GM12872 (cell line): ENCODE data around the gene SEMA4G.

Experiments used
- TF ChIP-seq, protein P1 (sequence below): IDR thresholded peaks from 3 replicates; pipeline ENCODE4 v1.5.1; 2011; ENCODE audit warnings: low read depth, mild to moderate bottlenecking, low read length, moderate library complexity; ENCODE audit not compliant: insufficient read depth

SEMA4G gene

DNA sequence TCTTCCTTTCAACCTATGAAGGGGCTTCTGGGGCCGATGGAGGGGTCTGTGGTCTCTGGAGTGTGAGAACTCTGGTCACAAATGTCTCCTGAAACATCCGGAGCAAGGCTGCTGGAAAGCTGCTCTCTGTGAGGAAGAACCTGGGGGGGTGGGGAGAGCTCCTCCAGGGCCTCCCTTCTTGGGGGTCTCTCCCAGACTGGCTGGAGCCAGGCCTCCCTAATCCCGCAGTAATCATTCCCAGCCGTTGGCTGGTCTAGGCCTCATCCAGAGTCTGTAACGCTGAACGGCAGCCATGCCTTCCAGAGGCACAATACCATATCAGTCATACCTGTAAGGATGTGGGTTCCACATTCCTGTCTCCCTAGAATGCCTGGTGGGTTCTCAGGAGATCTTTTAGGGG, 25.9 kb downstream of the SEMA4G start:
- TF ChIP-seq, protein P1, sequence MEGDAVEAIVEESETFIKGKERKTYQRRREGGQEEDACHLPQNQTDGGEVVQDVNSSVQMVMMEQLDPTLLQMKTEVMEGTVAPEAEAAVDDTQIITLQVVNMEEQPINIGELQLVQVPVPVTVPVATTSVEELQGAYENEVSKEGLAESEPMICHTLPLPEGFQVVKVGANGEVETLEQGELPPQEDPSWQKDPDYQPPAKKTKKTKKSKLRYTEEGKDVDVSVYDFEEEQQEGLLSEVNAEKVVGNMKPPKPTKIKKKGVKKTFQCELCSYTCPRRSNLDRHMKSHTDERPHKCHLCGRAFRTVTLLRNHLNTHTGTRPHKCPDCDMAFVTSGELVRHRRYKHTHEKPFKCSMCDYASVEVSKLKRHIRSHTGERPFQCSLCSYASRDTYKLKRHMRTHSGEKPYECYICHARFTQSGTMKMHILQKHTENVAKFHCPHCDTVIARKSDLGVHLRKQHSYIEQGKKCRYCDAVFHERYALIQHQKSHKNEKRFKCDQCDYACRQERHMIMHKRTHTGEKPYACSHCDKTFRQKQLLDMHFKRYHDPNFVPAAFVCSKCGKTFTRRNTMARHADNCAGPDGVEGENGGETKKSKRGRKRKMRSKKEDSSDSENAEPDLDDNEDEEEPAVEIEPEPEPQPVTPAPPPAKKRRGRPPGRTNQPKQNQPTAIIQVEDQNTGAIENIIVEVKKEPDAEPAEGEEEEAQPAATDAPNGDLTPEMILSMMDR = no peak

GRCh38 chr10:100996678-100997359, 27.5 kb downstream of the SEMA4G start:
- TF ChIP-seq, protein P1 = no peak

DNA sequence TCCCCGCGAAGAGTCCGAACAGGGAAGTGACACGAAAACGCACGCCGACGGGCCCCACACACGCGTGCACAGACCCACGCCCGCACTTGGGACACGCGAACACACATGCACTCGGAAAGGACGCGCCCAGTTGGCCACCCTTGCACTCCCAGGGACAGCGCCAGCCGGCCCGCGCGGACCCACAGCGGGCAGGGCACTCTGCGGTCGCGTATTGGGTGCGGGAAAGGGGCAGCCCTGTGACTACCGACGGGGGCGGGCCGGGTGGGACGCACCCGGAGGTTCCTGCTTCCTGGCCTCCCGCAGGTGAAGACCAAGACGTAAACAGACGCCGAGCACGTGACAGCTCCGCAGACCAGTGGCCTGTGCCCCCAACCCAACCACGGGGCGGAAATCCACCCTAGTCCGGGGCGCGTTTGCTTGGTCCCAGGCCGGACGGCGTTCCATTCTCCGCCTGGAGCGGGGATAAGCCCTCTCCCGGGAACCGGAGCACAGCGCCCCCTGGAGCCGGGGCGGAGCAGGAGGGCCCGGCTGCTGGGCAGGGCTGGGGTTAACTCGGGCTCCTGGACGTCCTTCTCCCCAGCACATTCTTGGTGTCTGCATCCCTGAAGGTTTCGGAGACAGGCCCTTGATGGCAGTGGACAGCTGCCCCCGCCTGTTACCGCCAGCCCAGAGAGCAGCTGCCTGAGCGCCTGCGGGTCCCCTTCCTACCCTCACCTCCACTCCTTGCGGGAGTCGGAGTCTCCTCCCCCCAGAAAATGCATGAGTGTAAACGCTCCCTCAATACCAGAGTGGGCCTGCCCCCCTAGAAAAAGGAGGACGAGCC, 28.3 kb downstream of the SEMA4G start:
- TF ChIP-seq, protein P1 = peak; percentile 90

GRCh38 chr10:100998183-100998990, 29.1 kb downstream of the SEMA4G start:
- TF ChIP-seq, protein P1 = no peak

- TF ChIP-seq, protein P1 = peak; percentile 81
These were observed 29.9 kb downstream of the SEMA4G start for GRCh38 chr10:100998991-100999741.

DNA sequence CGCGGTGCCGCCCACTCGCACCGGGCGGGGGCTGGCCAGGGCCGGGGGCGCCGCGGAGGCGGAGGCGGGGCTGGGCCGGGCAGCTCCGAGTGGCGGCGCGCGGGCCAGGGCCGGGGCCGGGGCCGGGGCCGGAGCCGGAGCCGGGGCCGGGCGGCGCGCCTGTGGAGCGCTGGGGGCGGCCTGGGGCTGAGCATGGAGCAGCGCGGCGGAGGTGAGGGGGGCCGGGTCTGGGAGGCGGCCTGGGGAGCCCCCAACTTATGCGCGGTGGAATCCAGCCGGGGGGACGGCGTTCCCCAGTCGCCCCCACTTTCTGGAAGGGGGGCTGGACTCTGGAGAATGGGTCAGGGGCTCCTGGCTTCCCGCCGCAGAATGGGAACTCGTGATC, 30.4 kb downstream of the SEMA4G start, which contains the start of gene LZTS2:
TSS of gene LZTS2 (plus strand) at position 67 of the 385 bp plus-strand sequence. CDS start 2,731 bp downstream, outside the sequence.
- TF ChIP-seq, protein P1 = no peak
